Stimulated activated CD4-positive, alpha-beta T cell treated with anti-CD3 and anti-CD28 coated beads, TNF-alpha, amount 100 ng/mL, for 24 hours (primary cell): ENCODE data around the gene SEMA5A.

Experiments
- DNase-seq, 3 experiments: peaks; one replicate each; pipeline ENCODE4 v3.0.0-alpha.2; 2020; ENCODE audit warnings: low read depth in 3 of 3

SEMA5A gene

GRCh38 chr5:9477537-9477936 lies 68.3 kb downstream of the SEMA5A start:
- DNase-seq = no peak

GRCh38 chr5:9474219-9475002 lies 71.5 kb downstream of the SEMA5A start:
- no peak for DNase-seq

GRCh38 chr5:9473624-9474023 lies 72.3 kb downstream of the SEMA5A start:
- no peak for DNase-seq

GRCh38 chr5:9470410-9470809 lies 75.5 kb downstream of the SEMA5A start:
- no peak for DNase-seq

GRCh38 chr5:9468060-9468388 lies 77.9 kb downstream of the SEMA5A start:
- DNase-seq = no peak

GRCh38 chr5:9467199-9468059 lies 78.4 kb downstream of the SEMA5A start:
- DNase-seq = no peak

- DNase-seq = no peak
Observed at GRCh38 chr5:9466697-9467096, 79.2 kb downstream of the SEMA5A start.

- DNase-seq = no peak
Observed at GRCh38 chr5:9464478-9464877, 81.4 kb downstream of the SEMA5A start.

GRCh38 chr5:9462109-9462508 lies 83.8 kb downstream of the SEMA5A start:
- DNase-seq = no peak

- DNase-seq = no peak
Observed at GRCh38 chr5:9460885-9461645, 84.8 kb downstream of the SEMA5A start.

- DNase-seq = no peak
Observed at GRCh38 chr5:9456435-9457042, 89.3 kb downstream of the SEMA5A start.

GRCh38 chr5:9455826-9456434 lies 89.9 kb downstream of the SEMA5A start:
- DNase-seq = no peak

GRCh38 chr5:9454491-9454890 lies 91.4 kb downstream of the SEMA5A start:
- no peak for DNase-seq

GRCh38 chr5:9454012-9454481 lies 91.8 kb downstream of the SEMA5A start:
- DNase-seq = no peak

- no peak for DNase-seq
Observed at GRCh38 chr5:9453480-9454011, 92.3 kb downstream of the SEMA5A start.

GRCh38 chr5:9452181-9452580 lies 93.7 kb downstream of the SEMA5A start:
- DNase-seq = no peak

- no peak for DNase-seq
Observed at GRCh38 chr5:9451037-9451436, 94.8 kb downstream of the SEMA5A start.

- DNase-seq = no peak
Observed at GRCh38 chr5:9447691-9448090, 98.2 kb downstream of the SEMA5A start.

- no peak for DNase-seq
Observed at GRCh38 chr5:9445826-9446388, 100.0 kb downstream of the SEMA5A start.

- DNase-seq = no peak
Observed at GRCh38 chr5:9444346-9444745, 101.5 kb downstream of the SEMA5A start.

- DNase-seq = no peak
Observed at GRCh38 chr5:9441610-9442009, 104.3 kb downstream of the SEMA5A start.
